Measurements from ENCODE around the gene N4BP3.

Gene N4BP3

GRCh38 chr5:178104492-178104891 lies 8.8 kb upstream of the N4BP3 start:
- DNase-seq = no peak

GRCh38 chr5:178106086-178106485 lies 7.2 kb upstream of the N4BP3 start:
- no peak for DNase-seq

- no peak for DNase-seq
These were observed 6.6 kb upstream of the N4BP3 start for GRCh38 chr5:178106556-178107239.

- DNase-seq = no peak
These were observed 5.5 kb upstream of the N4BP3 start for GRCh38 chr5:178107756-178108310.

- DNase-seq = no peak
These were observed 4.9 kb upstream of the N4BP3 start for GRCh38 chr5:178108446-178108845.

- DNase-seq = peak; percentile 40 to 58
These were observed 4.4 kb upstream of the N4BP3 start for GRCh38 chr5:178108966-178109365.

- no peak for DNase-seq
These were observed 2.8 kb upstream of the N4BP3 start for GRCh38 chr5:178110511-178110910.

- DNase-seq = no peak
These were observed 1.4 kb upstream of the N4BP3 start for GRCh38 chr5:178111925-178112324.

- no peak for DNase-seq
These were observed 787 bp upstream of the N4BP3 start for GRCh38 chr5:178112545-178112944.

GRCh38 chr5:178113841-178114324 lies 551 bp downstream of the N4BP3 start:
- DNase-seq = no peak

- DNase-seq = no peak
These were observed 1.2 kb downstream of the N4BP3 start for GRCh38 chr5:178114325-178115135.

GRCh38 chr5:178115136-178115813 lies 1.9 kb downstream of the N4BP3 start:
- DNase-seq = no peak

- DNase-seq = no peak
These were observed 2.4 kb downstream of the N4BP3 start for GRCh38 chr5:178115814-178116142.

- peak in 1 of 2 donors; percentile 21 for DNase-seq
These were observed 3.0 kb downstream of the N4BP3 start for GRCh38 chr5:178116143-178116885.

- DNase-seq = no peak
These were observed 4.8 kb downstream of the N4BP3 start for GRCh38 chr5:178117923-178118701.

- no peak for DNase-seq
These were observed 6.7 kb downstream of the N4BP3 start for GRCh38 chr5:178119915-178120606.

GRCh38 chr5:178120607-178121357 lies 7.5 kb downstream of the N4BP3 start:
- DNase-seq = peak; percentile 8 to 40

- DNase-seq = no peak
These were observed 8.3 kb downstream of the N4BP3 start for GRCh38 chr5:178121391-178122276.

GRCh38 chr5:178122346-178122745 lies 9.0 kb downstream of the N4BP3 start:
- no peak for DNase-seq
